Panc1 (cell line): ENCODE measurements around the gene RIPK3. TPM values are rescaled to one million over a fixed set of nuclear protein-coding genes. Genes with fewer than 3 reads are reported as not detected.

Experiments used
- ATAC-seq: fragments of 200-7000 bp; cut with Tn5 transposase; 2 replicates; pipeline ENCODE4 v1.9.1; 2020; ENCODE audit warnings: mild to moderate bottlenecking, moderate library complexity
- BruUV-seq: library from RNA; stranded (reverse); fragments of 400-500 nt; replicated peaks from 2 replicates; lab custom pipeline; 2021; lab: Mats Ljungman, UMichigan
- CTCF ChIA-PET: fragments of 300-600 bp; sonication (Branson Sonifier 250); formaldehyde crosslinking; loops from one replicate; lab custom pipeline; 2022; ENCODE audit warnings: antibody characterized with exemption; lab: Charles Lee
- POLR2A ChIA-PET: fragments of 300-600 bp; sonication (Branson Sonifier 250); formaldehyde crosslinking; loops from one replicate; lab custom pipeline; 2022; ENCODE audit warnings: antibody characterized with exemption; lab: Charles Lee
- DNase-seq: peaks from one replicate; pipeline ENCODE4 v3.0.0-alpha.2; 2010; ENCODE audit warnings: low read depth, low spot score
- H3K27ac ChIP-seq: 2 replicates; pipeline ENCODE4 v1.5.1; 2011; ENCODE audit warnings: mild to moderate bottlenecking, low read length, inconsistent platforms
- H3K27me3 ChIP-seq: fragments of 200-500 bp; sonication (Bioruptor generic); 2 replicates; pipeline ENCODE4 v1.6.0; 2014; ENCODE audit warnings: low read length, inconsistent platforms; ENCODE audit not compliant: control insufficient read depth, insufficient read depth
- H3K36me3 ChIP-seq: fragments of 200-500 bp; sonication (Bioruptor generic); 2 replicates; pipeline ENCODE4 v1.5.1; 2014; ENCODE audit warnings: inconsistent platforms, mild to moderate bottlenecking, low read length, moderate library complexity; ENCODE audit not compliant: control insufficient read depth, insufficient read depth
- H3K4me1 ChIP-seq: 2 replicates; pipeline ENCODE4 v1.5.1; 2011; ENCODE audit warnings: inconsistent platforms, mild to moderate bottlenecking, low read length, moderate library complexity; ENCODE audit not compliant: control insufficient read depth, insufficient read depth
- H3K4me3 ChIP-seq, 2 experiments: 2 replicates each; pipeline ENCODE4 v1.5.1; 2011 to 2012; ENCODE audit warnings: low read depth in 2 of 2, low read length in 2 of 2, mild to moderate bottlenecking in 2 of 2, inconsistent platforms in 1 of 2, moderate library complexity in 1 of 2
- H3K9me3 ChIP-seq: fragments of 200-500 bp; sonication (Bioruptor generic); 2 replicates; pipeline ENCODE4 v1.5.1; 2014; ENCODE audit warnings: low read depth, mild to moderate bottlenecking, inconsistent platforms, low read length, moderate library complexity; ENCODE audit not compliant: control insufficient read depth, insufficient read depth
- POLR2AphosphoS5 ChIP-seq: IDR thresholded peaks from 2 replicates; pipeline ENCODE4 v1.6.1; 2012; ENCODE audit warnings: mild to moderate bottlenecking, low read depth, low read length, moderate library complexity
- REST ChIP-seq, 2 experiments: IDR thresholded peaks; 2 replicates each; pipeline ENCODE4 v1.6.1; 2011 to 2012; ENCODE audit warnings: low read depth in 2 of 2, control low read depth in 1 of 2, low read length in 1 of 2, mild to moderate bottlenecking in 1 of 2, moderate library complexity in 1 of 2; ENCODE audit not compliant: insufficient read depth in 1 of 2
- SIN3A ChIP-seq: IDR thresholded peaks from 2 replicates; pipeline ENCODE4 v1.6.1; 2012; ENCODE audit warnings: low read depth, mild to moderate bottlenecking, low read length, moderate library complexity, borderline replicate concordance; ENCODE audit not compliant: insufficient read depth
- TCF7L2 ChIP-seq: IDR thresholded peaks from 2 replicates; pipeline ENCODE4 v1.6.1; 2011; ENCODE audit warnings: mild to moderate bottlenecking, low read depth, low read length, inconsistent platforms
- in situ Hi-C: cut with HindIII; loops from 2 replicates; pipeline ENCODE4 v1.10.0; 2016; ENCODE audit warnings: low sequenced_read_pairs, low pct_unique_long_range_greater_than_20kb
- intact Hi-C: fragments of 100-400 bp; cut with micrococcal nuclease; formaldehyde crosslinking; loops from one replicate; pipeline ENCODE4 v1.10.0; 2022; ENCODE audit not compliant: unreplicated experiment
- total RNA-seq: library from RNA; stranded (reverse); gene quantifications from one replicate; pipeline ENCODE4 v1.2.1, GENCODE V29; 2021; ENCODE audit not compliant: unreplicated experiment
- TF ChIP-seq, protein P1 (sequence below): fragments of 450-650 bp; IDR thresholded peaks from 2 replicates; pipeline ENCODE4 v1.5.1; 2017; ENCODE audit warnings: mild to moderate bottlenecking

RIPK3 gene
- total RNA-seq, 1 experiment from 2014 or later, result not detected

- POLR2A ChIA-PET, result no interaction called here
- DNase-seq (no peak), ATAC-seq (no peak)
- Histone ChIP-seq H3K4me1 (no peaks in the 10 kb centered on the region), H3K9me3 (no peaks in the 10 kb centered on the region), H3K36me3 (no peaks in the 10 kb centered on the region), H3K4me3 (no peak overlapping the region), H3K27ac (no peak overlapping the region), H3K27me3 (no peaks in the 10 kb centered on the region)
- no TSS peak for BruUV-seq
- in situ Hi-C loops (no loop called here), intact Hi-C loops (no loop called here)
- CTCF ChIA-PET, result interaction anchor here (0.6 to 1.2 kb wide), 4 partner anchors 20 to 111 kb away, joined by 3 to 10 read pairs (median 6); partner anchors contain the start of genes CIDEB and RABGGTA
- TF ChIP-seq REST (IDR thresholded peaks at IDR 0.05; ENCODE audit: insufficient read depth in 1 of 2, low read depth in 2 of 2, low read length in 1 of 2) (no peak), TCF7L2 (no peak), SIN3A (no peak), POLR2AphosphoS5 (no peak)
- TF ChIP-seq, protein P1, sequence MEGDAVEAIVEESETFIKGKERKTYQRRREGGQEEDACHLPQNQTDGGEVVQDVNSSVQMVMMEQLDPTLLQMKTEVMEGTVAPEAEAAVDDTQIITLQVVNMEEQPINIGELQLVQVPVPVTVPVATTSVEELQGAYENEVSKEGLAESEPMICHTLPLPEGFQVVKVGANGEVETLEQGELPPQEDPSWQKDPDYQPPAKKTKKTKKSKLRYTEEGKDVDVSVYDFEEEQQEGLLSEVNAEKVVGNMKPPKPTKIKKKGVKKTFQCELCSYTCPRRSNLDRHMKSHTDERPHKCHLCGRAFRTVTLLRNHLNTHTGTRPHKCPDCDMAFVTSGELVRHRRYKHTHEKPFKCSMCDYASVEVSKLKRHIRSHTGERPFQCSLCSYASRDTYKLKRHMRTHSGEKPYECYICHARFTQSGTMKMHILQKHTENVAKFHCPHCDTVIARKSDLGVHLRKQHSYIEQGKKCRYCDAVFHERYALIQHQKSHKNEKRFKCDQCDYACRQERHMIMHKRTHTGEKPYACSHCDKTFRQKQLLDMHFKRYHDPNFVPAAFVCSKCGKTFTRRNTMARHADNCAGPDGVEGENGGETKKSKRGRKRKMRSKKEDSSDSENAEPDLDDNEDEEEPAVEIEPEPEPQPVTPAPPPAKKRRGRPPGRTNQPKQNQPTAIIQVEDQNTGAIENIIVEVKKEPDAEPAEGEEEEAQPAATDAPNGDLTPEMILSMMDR, result no peak
Measured at GRCh38 chr14:24327303-24327702, 12.5 kb downstream of the RIPK3 start.

DNA sequence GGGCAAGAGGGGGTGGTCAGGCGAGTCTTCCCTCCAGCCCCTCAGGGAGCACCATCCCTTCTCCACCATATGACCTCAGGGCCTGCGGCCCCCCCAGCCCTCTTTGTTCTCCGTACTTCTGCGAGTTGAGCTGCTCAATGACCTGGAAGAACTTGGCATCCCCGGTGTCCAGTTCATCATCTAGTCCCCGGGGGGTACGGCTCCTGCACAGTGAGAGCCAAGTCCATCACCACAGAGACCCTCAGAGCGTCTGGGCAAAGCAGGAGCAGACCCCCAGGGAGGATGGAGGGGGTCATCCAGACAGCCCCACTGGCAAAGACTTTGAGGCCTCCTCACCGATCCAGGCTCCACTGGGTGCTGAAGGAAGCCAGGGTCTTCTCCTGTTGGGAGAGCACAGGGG is 13.8 kb downstream of the RIPK3 start:
- Histone ChIP-seq H3K4me1 (no peaks in the 10 kb centered on the region), H3K27me3 (no peaks in the 10 kb centered on the region), H3K9me3 (no peaks in the 10 kb centered on the region), H3K36me3 (no peaks in the 10 kb centered on the region), H3K27ac (no peak overlapping the region), H3K4me3 (no peak overlapping the region)
- in situ Hi-C loops, result no loop called here
- BruUV-seq, result no TSS peak
- TF ChIP-seq, protein P1, result no peak
- TF ChIP-seq POLR2AphosphoS5, result no peak
- TF ChIP-seq SIN3A, result no peak
- TF ChIP-seq TCF7L2, result no peak
- TF ChIP-seq REST (IDR thresholded peaks at IDR 0.05; ENCODE audit: insufficient read depth in 1 of 2, low read depth in 2 of 2, low read length in 1 of 2), result no peak
- no peak for ATAC-seq
- DNase-seq, result no peak
- intact Hi-C loops, result no loop called here
- CTCF ChIA-PET, result no interaction called here
- POLR2A ChIA-PET, result no interaction called here
